Mesenchymal stem cell (in vitro differentiated cells and primary cell): ENCODE data around the gene SOCS4.

Source experiments
- DNase-seq: peaks from one replicate; pipeline ENCODE4 v3.0.0-alpha.2; 2013
- H2AFZ ChIP-seq: one replicate; pipeline ENCODE4 v1.6.1; 2013; ENCODE audit warnings: low read depth, mild to moderate bottlenecking, control low read depth, inconsistent platforms, low read length, moderate library complexity
- H2AK5ac ChIP-seq: 2 replicates; pipeline ENCODE4 v1.6.1; 2013; ENCODE audit warnings: low read length, moderate library complexity, mild to moderate bottlenecking, inconsistent platforms; ENCODE audit not compliant: severe bottlenecking
- H2BK120ac ChIP-seq: one replicate; pipeline ENCODE4 v1.6.1; 2013; ENCODE audit warnings: low read depth, mild to moderate bottlenecking, inconsistent platforms, low read length, moderate library complexity
- H2BK12ac ChIP-seq, 2 experiments: one replicate each; pipeline ENCODE4 v1.6.1; 2013; ENCODE audit warnings: inconsistent platforms in 2 of 2, low read length in 2 of 2, mild to moderate bottlenecking in 2 of 2, moderate library complexity in 2 of 2, control low read depth in 1 of 2
- H2BK15ac ChIP-seq: one replicate; pipeline ENCODE4 v1.6.1; 2013; ENCODE audit warnings: mild to moderate bottlenecking, low read depth, inconsistent platforms; ENCODE audit not compliant: poor library complexity, severe bottlenecking
- H2BK5ac ChIP-seq: 2 replicates; pipeline ENCODE4 v1.6.1; 2013; ENCODE audit warnings: low read depth, mild to moderate bottlenecking, low read length, control low read depth, inconsistent platforms; ENCODE audit not compliant: poor library complexity, severe bottlenecking
- H3K14ac ChIP-seq, 2 experiments: one replicate each; pipeline ENCODE4 v1.6.1; 2013; ENCODE audit warnings: inconsistent platforms in 2 of 2, low read length in 2 of 2, control low read depth in 1 of 2, mild to moderate bottlenecking in 1 of 2, moderate library complexity in 1 of 2
- H3K18ac ChIP-seq, 2 experiments: one replicate each; pipeline ENCODE4 v1.6.1; 2013; ENCODE audit warnings: inconsistent platforms in 2 of 2, low read length in 2 of 2, control low read depth in 1 of 2, low read depth in 1 of 2, mild to moderate bottlenecking in 1 of 2
- H3K23ac ChIP-seq, 2 experiments: one replicate each; pipeline ENCODE4 v1.6.1; 2013; ENCODE audit warnings: inconsistent platforms in 2 of 2, low read length in 2 of 2, mild to moderate bottlenecking in 2 of 2, moderate library complexity in 2 of 2, control low read depth in 1 of 2
- H3K27ac ChIP-seq: 2 replicates; pipeline ENCODE4 v1.5.1; 2013; ENCODE audit warnings: mild to moderate bottlenecking, moderate library complexity, low read length, control low read depth, inconsistent platforms; ENCODE audit not compliant: poor library complexity, severe bottlenecking
- H3K27me3 ChIP-seq, 2 experiments: 2 replicates each; pipeline versions ENCODE4 v1.6.1 to v1.7.0; 2013; ENCODE audit warnings: low read length in 2 of 2, mild to moderate bottlenecking in 2 of 2, moderate library complexity in 2 of 2, control low read depth in 1 of 2, inconsistent platforms in 1 of 2; ENCODE audit not compliant: control insufficient read depth in 1 of 2, insufficient read depth in 1 of 2
- H3K36me3 ChIP-seq, 2 experiments: 2 replicates each; pipeline versions ENCODE4 v1.6.1 to v1.7.0; 2013; ENCODE audit warnings: low read length in 2 of 2, control low read depth in 1 of 2, inconsistent platforms in 1 of 2, low read depth in 1 of 2, mild to moderate bottlenecking in 1 of 2; ENCODE audit not compliant: insufficient read depth in 2 of 2, control insufficient read depth in 1 of 2
- H3K4ac ChIP-seq, 2 experiments: one replicate each; pipeline ENCODE4 v1.6.1; 2013; ENCODE audit warnings: inconsistent platforms in 2 of 2, low read length in 2 of 2, mild to moderate bottlenecking in 2 of 2, moderate library complexity in 2 of 2, control low read depth in 1 of 2, low read depth in 1 of 2
- H3K4me1 ChIP-seq: 2 replicates; pipeline ENCODE4 v1.6.1; 2013; ENCODE audit warnings: low read depth, low read length, control low read depth; ENCODE audit not compliant: control insufficient read depth, insufficient read depth
- H3K4me2 ChIP-seq: 2 replicates; pipeline ENCODE4 v1.6.1; 2013; ENCODE audit warnings: low read length, mild to moderate bottlenecking, inconsistent platforms; ENCODE audit not compliant: poor library complexity, severe bottlenecking
- H3K4me3 ChIP-seq, 2 experiments: 2 replicates each; pipeline versions ENCODE4 v1.5.1 to v1.7.0; 2013; ENCODE audit warnings: low read length in 2 of 2, mild to moderate bottlenecking in 2 of 2, control low read depth in 1 of 2, low read depth in 1 of 2; ENCODE audit not compliant: insufficient read depth in 1 of 2
- H3K79me1 ChIP-seq: replicated peaks from 2 replicates; pipeline ENCODE4 v1.6.1; 2013; ENCODE audit warnings: mild to moderate bottlenecking, control low read depth, low read length, inconsistent platforms; ENCODE audit not compliant: poor library complexity, severe bottlenecking
- H3K9ac ChIP-seq: 2 replicates; pipeline ENCODE4 v1.7.0; 2013; ENCODE audit warnings: mild to moderate bottlenecking, low read length, moderate library complexity
- H3K9me3 ChIP-seq: 2 replicates; pipeline ENCODE4 v1.7.0; 2013; ENCODE audit warnings: mild to moderate bottlenecking, low read length; ENCODE audit not compliant: control insufficient read depth
- H4K8ac ChIP-seq: one replicate; pipeline ENCODE4 v1.6.1; 2013; ENCODE audit warnings: inconsistent platforms, mild to moderate bottlenecking, low read length, moderate library complexity
- H4K91ac ChIP-seq: one replicate; pipeline ENCODE4 v1.6.1; 2013; ENCODE audit warnings: mild to moderate bottlenecking, low read length, inconsistent platforms
- whole genome bisulfite sequencing: methylation state at CpG from one replicate; pipeline ENCODE4 v1.1.7; 2013; ENCODE audit warnings: mixed read lengths; 5-methylcytosine and 5-hydroxymethylcytosine counted together

SOCS4 gene

DNA sequence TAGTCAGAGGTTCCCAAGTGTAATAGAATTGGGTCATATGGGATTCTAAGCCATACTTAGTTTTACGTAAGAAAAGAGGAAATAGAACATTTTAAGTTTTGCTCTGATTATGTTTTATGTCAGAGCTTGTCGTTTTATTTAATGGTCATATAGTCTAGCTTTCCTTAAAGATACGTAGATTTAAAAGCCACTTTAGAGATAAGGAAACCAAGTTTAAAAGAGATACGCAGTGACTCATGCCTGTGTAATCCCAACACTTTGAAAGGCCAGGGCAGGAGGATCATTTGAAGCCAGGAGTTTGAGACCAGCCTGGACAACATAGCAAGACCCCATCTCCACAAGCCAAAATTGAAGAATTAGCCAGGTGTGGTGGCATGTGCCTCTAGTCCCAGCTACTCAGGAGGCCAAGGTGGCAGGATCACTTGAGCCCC is 44.0 kb downstream of the SOCS4 start:
- no peak overlapping the region for H2AK5ac ChIP-seq
- no peaks in the 10 kb centered on the region for H3K27me3 ChIP-seq
- no peak overlapping the region for H2BK120ac ChIP-seq
- DNase-seq, result peak; percentile 47
- no peak overlapping the region for H3K14ac ChIP-seq
- H3K79me1 ChIP-seq, result peaks cover 5% of the 10 kb centered on the region
- no peaks in the 10 kb centered on the region for H3K9me3 ChIP-seq
- no peak overlapping the region for H2AFZ ChIP-seq
- H4K8ac ChIP-seq, result no peak overlapping the region
- H3K23ac ChIP-seq, result no peak overlapping the region
- peaks cover 0 to 26% of the 10 kb centered on the region in 2 experiments for H3K36me3 ChIP-seq
- no peak overlapping the region for H3K4ac ChIP-seq
- no peak overlapping the region for H3K4me3 ChIP-seq
- peaks cover 8% of the 10 kb centered on the region for H3K4me1 ChIP-seq
- no peak overlapping the region for H2BK5ac ChIP-seq
- H3K9ac ChIP-seq, result peak overlapping the region; percentile 86
- peak overlapping the region in 1 of 2 experiments; percentile 67 for H2BK12ac ChIP-seq
- no peak overlapping the region for H3K4me2 ChIP-seq
- no peak overlapping the region for H4K91ac ChIP-seq
- no peak overlapping the region for H3K27ac ChIP-seq
- H3K18ac ChIP-seq, result no peak overlapping the region
- no peak overlapping the region for H2BK15ac ChIP-seq
- WGBS, result 77% methylated on average over 4 of the region's 4 CpGs

DNA sequence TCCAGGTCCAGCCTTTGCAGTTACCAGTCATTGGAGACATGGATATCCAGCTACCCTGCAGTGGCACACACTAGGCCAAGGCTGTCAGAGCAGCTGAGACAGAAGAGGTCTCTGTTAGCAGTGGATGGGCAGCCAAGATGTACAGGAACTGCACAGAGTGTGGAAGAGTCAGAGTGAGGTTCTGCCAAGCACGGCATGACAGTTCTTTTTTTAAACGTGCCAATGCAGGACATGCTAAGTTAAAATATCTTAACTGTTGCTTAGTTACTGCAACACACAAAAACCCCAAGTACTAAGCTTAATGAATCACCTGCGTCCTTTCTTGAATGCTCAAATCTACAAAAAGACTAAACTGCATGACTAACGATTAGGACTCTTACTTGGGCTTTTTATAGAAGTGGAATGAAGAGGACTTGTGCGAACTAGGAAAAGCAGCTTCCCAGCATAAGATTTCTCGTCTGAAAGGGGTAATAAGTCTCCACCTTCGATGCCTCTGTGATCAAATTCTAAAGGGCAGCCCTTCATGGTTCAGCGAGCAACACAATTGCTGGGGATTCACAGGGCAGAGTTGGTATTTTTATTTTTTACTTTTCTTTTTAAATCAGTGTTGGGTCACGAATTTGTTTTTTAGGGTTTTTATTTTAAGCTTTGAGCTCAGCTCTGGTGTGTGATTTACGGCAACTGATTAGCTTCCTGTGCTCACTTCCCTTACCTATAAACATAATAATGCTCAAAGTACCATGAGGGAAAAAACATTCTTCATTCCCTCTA is 45.0 kb downstream of the SOCS4 start:
- Histone ChIP-seq H2AK5ac (no peak overlapping the region), H2BK15ac (no peak overlapping the region), H3K23ac (no peak overlapping the region), H2BK12ac (no peak overlapping the region), H3K4me3 (no peak overlapping the region), H3K9ac (peak overlapping the region; percentile 86), H3K14ac (no peak overlapping the region), H3K36me3 (peaks cover 0 to 18% of the 10 kb centered on the region in 2 experiments), H3K4me2 (no peak overlapping the region), H3K27ac (peak overlapping the region; percentile 60), H3K9me3 (no peaks in the 10 kb centered on the region), H3K27me3 (no peaks in the 10 kb centered on the region), H4K8ac (no peak overlapping the region), H3K4ac (no peak overlapping the region), H3K4me1 (peaks cover 8% of the 10 kb centered on the region), H2BK120ac (no peak overlapping the region), H2AFZ (no peak overlapping the region), H3K18ac (no peak overlapping the region), H4K91ac (no peak overlapping the region), H2BK5ac (no peak overlapping the region), H3K79me1 (peaks cover 4% of the 10 kb centered on the region)
- 55% methylated on average over 9 of the region's 10 CpGs for WGBS
- DNase-seq, result peak; percentile 95

DNA sequence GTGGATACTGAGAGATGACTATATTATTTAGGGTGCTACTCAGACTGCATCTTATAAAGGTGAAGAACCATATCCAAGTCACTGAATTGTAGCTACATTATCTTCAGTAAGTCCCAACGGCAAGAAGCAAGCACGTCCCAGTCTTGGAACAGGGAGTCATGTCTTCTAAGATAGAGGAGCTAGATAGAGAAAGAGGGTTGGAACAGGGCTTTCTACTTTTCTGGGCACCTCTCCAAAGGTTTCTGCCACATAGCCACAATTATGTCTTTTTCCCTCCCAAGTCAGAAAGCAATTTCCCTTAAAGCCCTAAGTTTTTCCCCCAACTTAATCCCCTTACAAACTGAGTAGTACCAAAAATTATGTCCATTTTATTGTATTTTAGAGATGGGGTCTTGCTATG is 46.8 kb downstream of the SOCS4 start:
- Histone ChIP-seq H3K4ac (no peak overlapping the region), H4K91ac (no peak overlapping the region), H2BK120ac (no peak overlapping the region), H3K4me2 (no peak overlapping the region), H3K14ac (no peak overlapping the region), H3K23ac (no peak overlapping the region), H2BK5ac (no peak overlapping the region), H3K9me3 (no peaks in the 10 kb centered on the region), H2AK5ac (no peak overlapping the region), H3K9ac (peak overlapping the region; percentile 60), H3K27ac (no peak overlapping the region), H2BK15ac (no peak overlapping the region), H3K27me3 (no peaks in the 10 kb centered on the region), H3K18ac (no peak overlapping the region), H3K36me3 (peaks cover 0 to 5% of the 10 kb centered on the region in 2 experiments), H2AFZ (no peak overlapping the region), H2BK12ac (no peak overlapping the region), H3K4me3 (no peak overlapping the region), H4K8ac (no peak overlapping the region), H3K4me1 (peaks cover 8% of the 10 kb centered on the region), H3K79me1 (peaks cover 2% of the 10 kb centered on the region)
- no CpG with 5 or more reads among the region's 2 CpGs for WGBS
- peak; percentile 60 for DNase-seq

DNA sequence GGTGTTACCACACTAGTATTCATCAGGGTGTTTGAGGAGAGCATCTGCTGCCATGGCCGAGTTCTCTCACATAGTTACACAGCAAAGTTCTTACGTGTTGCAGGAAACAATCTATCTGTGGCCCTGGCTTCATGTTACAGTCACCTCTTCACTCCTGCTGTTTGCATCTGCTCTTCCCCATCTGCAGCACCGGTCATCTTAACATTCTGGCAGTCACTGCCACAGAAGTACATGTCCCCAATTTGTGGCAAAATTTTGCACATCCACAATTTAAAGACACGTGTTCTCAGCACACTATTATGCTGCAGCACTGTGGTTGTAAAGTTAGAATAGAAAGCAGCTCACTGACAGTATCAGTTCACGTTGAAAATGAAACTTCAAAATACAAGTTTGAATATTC is 47.6 kb downstream of the SOCS4 start:
- Histone ChIP-seq H3K4ac (no peak overlapping the region), H4K8ac (no peak overlapping the region), H3K23ac (no peak overlapping the region), H3K79me1 (peaks cover 2% of the 10 kb centered on the region), H3K18ac (no peak overlapping the region), H4K91ac (no peak overlapping the region), H3K4me3 (peak overlapping the region in 1 of 2 experiments; percentile 7), H3K36me3 (peaks cover 0 to 3% of the 10 kb centered on the region in 2 experiments), H2AFZ (no peak overlapping the region), H2BK15ac (no peak overlapping the region), H2AK5ac (no peak overlapping the region), H3K9ac (peak overlapping the region; percentile 60), H3K27ac (no peak overlapping the region), H3K14ac (no peak overlapping the region), H3K9me3 (no peaks in the 10 kb centered on the region), H3K4me1 (peaks cover 8% of the 10 kb centered on the region), H3K27me3 (no peaks in the 10 kb centered on the region), H2BK5ac (no peak overlapping the region), H2BK120ac (no peak overlapping the region), H2BK12ac (no peak overlapping the region), H3K4me2 (no peak overlapping the region)
- WGBS, result 33% methylated on average over 5 of the region's 5 CpGs
- DNase-seq, result peak; percentile 35
